GM12865 (cell line): ENCODE results near the gene ACP6.

Experiments
- DNase-seq: peaks from one replicate; pipeline ENCODE4 v3.0.0; 2010; ENCODE audit warnings: low read depth
- H3K4me3 ChIP-seq: 2 replicates; pipeline ENCODE4 v1.5.1; 2011; ENCODE audit warnings: mild to moderate bottlenecking, low read depth, low read length, control low read depth
- TF ChIP-seq, protein P1 (sequence below): IDR thresholded peaks from 2 replicates; pipeline ENCODE4 v1.5.1; 2011; ENCODE audit warnings: low read length, control low read depth, low read depth, inconsistent platforms; ENCODE audit not compliant: insufficient read depth; ENCODE audit errors: missing control alignments

The ACP6 gene

DNA sequence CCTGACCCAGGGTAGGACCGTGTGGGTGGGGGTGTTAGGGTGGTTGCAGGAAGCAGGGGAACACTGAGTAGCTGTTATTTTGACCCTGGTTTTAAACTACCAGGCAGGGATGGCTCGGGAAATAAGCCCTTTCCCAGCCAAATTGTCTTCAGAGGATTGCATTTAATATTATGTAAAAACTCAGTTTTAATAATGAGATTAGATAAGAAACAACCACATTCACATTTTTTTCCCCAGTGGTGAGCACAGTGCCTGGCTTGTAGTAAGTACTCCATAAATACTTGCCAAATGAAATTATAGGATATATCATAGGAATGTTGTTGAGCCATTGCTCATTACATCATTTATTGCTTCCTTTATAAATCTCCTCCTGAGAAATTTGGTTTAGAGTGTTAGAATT lies 3.1 kb upstream of the ACP6 start:
- DNase-seq, result no peak
- no peak overlapping the region for H3K4me3 ChIP-seq
- TF ChIP-seq, protein P1, sequence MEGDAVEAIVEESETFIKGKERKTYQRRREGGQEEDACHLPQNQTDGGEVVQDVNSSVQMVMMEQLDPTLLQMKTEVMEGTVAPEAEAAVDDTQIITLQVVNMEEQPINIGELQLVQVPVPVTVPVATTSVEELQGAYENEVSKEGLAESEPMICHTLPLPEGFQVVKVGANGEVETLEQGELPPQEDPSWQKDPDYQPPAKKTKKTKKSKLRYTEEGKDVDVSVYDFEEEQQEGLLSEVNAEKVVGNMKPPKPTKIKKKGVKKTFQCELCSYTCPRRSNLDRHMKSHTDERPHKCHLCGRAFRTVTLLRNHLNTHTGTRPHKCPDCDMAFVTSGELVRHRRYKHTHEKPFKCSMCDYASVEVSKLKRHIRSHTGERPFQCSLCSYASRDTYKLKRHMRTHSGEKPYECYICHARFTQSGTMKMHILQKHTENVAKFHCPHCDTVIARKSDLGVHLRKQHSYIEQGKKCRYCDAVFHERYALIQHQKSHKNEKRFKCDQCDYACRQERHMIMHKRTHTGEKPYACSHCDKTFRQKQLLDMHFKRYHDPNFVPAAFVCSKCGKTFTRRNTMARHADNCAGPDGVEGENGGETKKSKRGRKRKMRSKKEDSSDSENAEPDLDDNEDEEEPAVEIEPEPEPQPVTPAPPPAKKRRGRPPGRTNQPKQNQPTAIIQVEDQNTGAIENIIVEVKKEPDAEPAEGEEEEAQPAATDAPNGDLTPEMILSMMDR, result no peak

DNA sequence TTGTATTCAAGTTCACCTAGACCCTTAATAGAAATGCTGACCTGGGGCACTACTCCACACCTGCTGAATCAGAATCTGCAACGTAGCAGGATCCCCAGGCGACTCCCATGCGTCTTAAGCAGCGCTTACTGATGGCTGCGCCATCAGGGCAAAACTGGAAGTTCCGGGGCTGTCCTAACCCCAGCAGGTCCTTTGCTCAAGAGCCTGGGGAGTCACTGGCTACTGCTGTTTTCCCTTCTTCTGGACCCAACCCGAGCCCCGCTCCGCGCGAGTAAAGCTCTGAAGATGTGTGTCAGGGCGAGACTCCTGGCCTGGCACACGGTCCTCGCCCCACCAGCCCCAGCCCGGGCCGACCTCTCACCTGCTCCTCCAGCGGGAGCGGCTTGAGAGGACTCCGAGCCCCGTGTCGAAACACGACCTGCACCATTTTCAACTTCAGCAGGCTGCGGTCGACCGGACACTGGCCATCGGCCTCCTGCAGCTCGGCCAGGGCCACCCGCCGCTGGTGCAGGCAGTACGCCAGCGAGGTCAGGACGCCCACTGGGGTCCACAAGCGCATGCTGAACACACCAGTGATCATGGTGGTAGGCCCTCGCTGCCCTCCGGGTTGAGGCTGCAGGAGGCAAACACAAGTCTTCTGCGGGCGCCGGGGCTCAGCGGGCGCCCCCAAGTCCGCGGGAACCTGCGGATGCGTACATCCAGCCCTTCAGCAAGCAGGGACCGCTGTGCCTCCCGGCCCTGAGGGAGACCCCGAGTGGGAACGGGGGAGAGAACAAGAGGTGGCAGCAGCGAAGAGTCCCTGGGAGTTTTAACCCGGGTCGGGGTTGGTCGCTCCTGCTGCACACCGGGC lies 630 bp downstream of the ACP6 start:
- peak; percentile 69 for DNase-seq
- TF ChIP-seq, protein P1, result no peak
- H3K4me3 ChIP-seq, result peak overlapping the region; percentile 83

DNA sequence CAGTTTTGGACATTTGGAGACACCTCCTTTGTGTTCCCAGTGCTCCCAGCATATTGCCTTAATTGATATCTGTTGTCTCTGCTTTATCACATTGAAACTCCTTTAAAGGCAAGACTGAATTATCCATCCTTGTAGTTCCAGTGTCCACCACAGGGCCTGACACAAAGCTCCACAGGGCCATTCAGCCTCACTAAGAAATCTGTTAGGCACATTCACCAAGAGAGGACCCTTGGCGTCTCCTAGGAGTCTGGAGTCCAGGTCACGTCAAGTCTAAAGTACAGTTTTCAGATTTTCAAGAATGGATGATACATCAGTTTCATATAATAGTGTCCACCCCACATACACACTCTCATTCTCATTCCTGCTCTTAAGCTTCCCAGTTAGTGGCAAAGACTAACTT lies 4.8 kb downstream of the ACP6 start:
- H3K4me3 ChIP-seq, result no peak overlapping the region
- TF ChIP-seq, protein P1, result peak; percentile 21
- no peak for DNase-seq

DNA sequence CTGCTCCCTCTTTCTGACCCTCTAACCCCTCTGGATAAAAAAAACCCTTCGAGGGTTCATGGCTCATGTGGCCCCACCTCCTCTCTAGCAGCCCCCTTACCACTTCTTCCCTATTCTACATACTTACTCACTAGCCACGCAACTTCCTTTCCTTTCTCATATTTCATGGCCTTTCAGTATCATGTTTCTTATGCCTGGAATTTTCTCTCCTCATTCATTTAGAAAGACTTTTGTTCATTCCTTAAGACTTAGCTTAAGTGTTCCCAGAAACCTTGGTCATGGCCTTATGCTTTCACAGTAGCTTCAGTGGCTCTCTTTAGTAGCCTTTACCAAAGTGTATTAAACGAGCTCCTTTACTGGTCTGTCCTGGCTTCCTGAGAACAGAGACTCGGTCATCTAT lies 6.1 kb downstream of the ACP6 start:
- TF ChIP-seq, protein P1, result no peak
- no peak overlapping the region for H3K4me3 ChIP-seq
- DNase-seq, result no peak

DNA sequence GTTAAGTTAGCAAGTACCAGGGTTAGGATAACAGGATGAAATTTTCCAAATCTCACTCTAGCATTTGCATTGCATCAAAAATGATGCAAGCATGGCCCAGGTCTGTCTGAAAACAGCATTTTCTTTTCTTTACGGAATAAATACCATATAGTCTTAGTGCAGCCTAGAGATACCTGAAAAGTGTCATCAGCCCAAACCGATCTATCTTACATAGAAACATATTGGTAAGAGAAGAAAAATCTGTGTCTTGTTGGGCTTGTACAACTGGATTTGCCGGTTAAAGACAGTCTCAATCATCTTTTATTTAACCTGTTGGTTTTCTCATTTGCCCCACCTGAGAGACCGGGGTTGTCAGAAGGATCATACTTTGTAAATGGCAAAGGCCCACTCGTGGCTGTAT lies 15.8 kb downstream of the ACP6 start:
- TF ChIP-seq, protein P1, result no peak
- no peak for DNase-seq
- H3K4me3 ChIP-seq, result no peak overlapping the region

DNA sequence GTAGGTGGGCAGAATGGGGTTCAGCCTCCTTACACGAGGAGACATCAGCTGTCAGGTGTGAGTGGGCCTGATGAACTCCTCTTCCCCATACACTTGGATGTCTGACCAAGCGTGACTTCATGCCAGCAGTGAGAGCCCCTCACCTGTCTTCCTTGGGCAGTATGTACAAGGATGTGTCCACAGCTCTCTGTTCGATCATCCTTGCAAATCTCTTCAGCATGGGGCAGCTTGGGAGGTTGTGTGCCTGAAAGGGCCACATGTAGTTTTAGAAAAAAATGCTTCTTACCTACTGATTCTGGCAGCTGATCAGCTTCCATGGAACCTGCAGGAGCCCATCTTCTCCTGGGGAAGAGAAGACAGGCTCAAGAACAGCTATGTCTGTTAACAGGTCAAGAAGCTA lies 18.0 kb downstream of the ACP6 start:
- no peak overlapping the region for H3K4me3 ChIP-seq
- TF ChIP-seq, protein P1, result no peak
- no peak for DNase-seq

DNA sequence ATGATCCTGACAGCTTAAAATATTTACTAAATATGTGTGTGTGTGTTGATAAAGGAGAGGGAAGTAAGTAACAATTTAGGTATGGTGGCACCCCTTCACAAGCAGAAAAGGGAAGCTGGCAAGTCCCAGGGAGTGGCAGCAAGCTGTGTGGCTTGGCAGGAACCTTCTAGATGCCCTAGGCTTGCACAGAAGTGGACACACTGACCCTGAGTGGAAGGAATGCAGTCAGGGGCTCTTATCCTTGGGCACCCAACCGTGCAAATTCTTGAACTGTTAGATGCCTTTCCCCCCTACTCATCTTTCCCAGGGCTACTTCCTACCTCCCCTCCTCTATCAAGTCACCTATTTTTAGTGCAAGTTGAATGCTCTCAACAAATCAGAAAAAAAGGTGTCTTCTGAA lies 18.9 kb downstream of the ACP6 start:
- no peak for DNase-seq
- H3K4me3 ChIP-seq, result no peak overlapping the region
- TF ChIP-seq, protein P1, result no peak
